ENCODE data around the gene PDLIM3.

Gene PDLIM3

DNA sequence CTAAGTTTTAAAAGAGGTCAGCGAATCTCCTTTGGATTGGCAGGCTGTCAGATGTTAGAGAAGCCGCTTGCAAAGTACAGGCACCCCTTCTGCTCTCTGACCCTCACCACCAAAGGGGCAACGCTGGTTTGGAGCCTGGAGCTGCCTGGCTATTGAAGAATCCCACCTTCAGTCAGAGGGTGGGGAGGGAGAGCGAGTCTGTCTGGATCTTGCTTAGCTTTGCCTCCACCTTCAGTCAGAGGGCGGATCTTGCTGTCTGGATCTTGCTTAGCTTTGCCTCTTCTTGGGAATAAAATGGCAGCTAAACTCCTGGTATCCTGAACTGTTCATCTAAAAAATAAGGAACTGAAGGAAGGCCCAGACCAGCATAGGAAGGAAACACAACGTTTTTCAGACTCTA is 71.1 kb downstream of the PDLIM3 start:
- Mint-ChIP-seq H3K27me3 (ENCODE audit: low read depth) (peaks cover 29% of the 10 kb centered on the region), H3K4me1 (peaks cover 9% of the 10 kb centered on the region), H3K36me3 (ENCODE audit: low read depth) (no peaks in the 10 kb centered on the region), H3K27ac (no peak overlapping the region), H3K9me3 (no peaks in the 10 kb centered on the region), H3K4me3 (no peak overlapping the region)
- TF ChIP-seq, protein P1, sequence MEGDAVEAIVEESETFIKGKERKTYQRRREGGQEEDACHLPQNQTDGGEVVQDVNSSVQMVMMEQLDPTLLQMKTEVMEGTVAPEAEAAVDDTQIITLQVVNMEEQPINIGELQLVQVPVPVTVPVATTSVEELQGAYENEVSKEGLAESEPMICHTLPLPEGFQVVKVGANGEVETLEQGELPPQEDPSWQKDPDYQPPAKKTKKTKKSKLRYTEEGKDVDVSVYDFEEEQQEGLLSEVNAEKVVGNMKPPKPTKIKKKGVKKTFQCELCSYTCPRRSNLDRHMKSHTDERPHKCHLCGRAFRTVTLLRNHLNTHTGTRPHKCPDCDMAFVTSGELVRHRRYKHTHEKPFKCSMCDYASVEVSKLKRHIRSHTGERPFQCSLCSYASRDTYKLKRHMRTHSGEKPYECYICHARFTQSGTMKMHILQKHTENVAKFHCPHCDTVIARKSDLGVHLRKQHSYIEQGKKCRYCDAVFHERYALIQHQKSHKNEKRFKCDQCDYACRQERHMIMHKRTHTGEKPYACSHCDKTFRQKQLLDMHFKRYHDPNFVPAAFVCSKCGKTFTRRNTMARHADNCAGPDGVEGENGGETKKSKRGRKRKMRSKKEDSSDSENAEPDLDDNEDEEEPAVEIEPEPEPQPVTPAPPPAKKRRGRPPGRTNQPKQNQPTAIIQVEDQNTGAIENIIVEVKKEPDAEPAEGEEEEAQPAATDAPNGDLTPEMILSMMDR (IDR thresholded peaks at IDR 0.05; ENCODE audit: unreplicated experiment in 3 of 3), result no peak

DNA sequence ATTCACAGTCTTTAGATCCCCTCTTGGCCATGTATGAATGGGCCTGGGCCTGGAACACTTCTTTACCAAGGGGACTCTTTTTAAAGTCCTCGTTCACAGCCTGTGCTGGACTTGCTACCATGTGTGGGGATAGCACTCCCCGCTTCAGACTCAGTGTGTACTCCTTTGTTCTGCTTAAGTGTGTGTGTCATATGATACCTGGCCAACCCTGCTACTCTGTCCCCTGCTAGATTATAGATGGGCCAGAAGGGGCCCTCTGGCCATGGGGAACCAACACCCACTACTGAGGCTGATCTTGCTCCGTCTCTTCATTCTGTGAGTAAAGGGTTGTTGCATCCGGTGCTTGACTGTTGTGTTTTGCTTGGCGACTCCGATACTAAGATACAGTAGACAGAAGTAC is 71.8 kb downstream of the PDLIM3 start:
- Mint-ChIP-seq H3K9me3 (no peaks in the 10 kb centered on the region), H3K4me3 (no peak overlapping the region), H3K27me3 (ENCODE audit: low read depth) (peaks cover 24% of the 10 kb centered on the region), H3K4me1 (peaks cover 9% of the 10 kb centered on the region), H3K36me3 (ENCODE audit: low read depth) (no peaks in the 10 kb centered on the region), H3K27ac (no peak overlapping the region)
- TF ChIP-seq, protein P1 (IDR thresholded peaks at IDR 0.05; ENCODE audit: unreplicated experiment in 3 of 3), result no peak

DNA sequence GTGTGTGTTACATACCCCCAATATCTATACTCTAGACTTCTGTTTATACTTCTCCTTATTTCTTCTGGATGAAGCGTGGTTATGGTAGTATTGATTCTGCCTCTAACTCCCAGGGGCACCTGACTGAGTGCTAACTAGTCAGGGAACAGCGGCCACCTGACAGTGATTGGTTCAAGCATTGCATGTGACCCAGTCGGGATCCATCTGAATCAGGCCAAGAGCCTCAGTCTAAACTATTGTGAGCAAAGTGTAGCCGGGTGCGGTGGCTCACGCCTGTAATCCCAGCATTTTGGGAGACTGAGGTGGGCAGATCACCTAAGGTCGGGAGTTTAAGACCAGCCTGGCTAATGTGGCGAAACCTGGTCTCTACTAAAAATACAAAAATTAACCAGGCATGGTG is 73.7 kb downstream of the PDLIM3 start:
- TF ChIP-seq, protein P1 (IDR thresholded peaks at IDR 0.05; ENCODE audit: unreplicated experiment in 3 of 3), result no peak
- Mint-ChIP-seq H3K9me3 (no peaks in the 10 kb centered on the region), H3K27ac (no peak overlapping the region), H3K36me3 (ENCODE audit: low read depth) (no peaks in the 10 kb centered on the region), H3K4me3 (no peak overlapping the region), H3K27me3 (ENCODE audit: low read depth) (peaks cover 8% of the 10 kb centered on the region), H3K4me1 (peaks cover 9% of the 10 kb centered on the region)

DNA sequence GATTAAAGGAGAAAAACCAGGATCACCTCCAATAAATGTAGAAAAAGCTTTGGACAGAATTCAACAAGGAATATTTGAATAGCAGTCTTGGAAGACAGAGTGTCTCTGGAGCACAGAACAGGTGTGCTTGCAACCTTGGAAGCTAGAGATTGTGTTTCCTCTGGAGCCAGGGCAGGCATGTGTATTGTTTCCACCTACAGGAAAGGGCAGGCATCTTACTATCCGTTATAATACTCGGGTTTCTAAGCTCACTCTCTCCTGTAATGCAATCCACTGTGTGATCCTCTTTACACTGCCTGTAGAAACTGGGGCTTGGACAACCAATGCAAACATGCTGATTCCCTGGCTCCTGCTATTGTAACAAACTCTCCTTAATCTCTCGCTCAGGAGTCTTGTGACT is 78.2 kb downstream of the PDLIM3 start:
- Mint-ChIP-seq H3K4me3 (no peak overlapping the region), H3K27me3 (ENCODE audit: low read depth) (peaks cover 4% of the 10 kb centered on the region), H3K27ac (no peak overlapping the region), H3K4me1 (no peaks in the 10 kb centered on the region), H3K9me3 (no peaks in the 10 kb centered on the region), H3K36me3 (ENCODE audit: low read depth) (no peaks in the 10 kb centered on the region)
- TF ChIP-seq, protein P1 (IDR thresholded peaks at IDR 0.05; ENCODE audit: unreplicated experiment in 3 of 3), result no peak

DNA sequence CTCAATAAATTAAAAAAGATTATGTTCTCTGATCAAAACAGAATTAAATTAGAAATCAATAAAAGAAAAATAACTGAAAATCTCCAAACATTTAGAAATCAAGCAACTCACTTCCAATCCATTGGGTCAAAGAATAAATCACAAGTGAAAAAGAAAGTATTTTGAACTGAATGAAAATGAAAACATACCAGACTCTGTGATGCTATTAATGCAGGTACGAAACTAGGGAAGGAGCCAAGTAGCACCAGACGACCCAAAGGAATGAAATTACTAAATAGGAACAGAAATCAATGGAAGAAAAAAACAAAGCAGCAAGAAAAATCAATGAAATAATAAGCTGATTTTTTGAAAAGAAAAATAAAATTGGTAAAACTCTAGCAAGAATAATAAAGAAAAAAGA is 79.2 kb downstream of the PDLIM3 start:
- Mint-ChIP-seq H3K9me3 (no peaks in the 10 kb centered on the region), H3K27me3 (ENCODE audit: low read depth) (peaks cover 4% of the 10 kb centered on the region), H3K27ac (no peak overlapping the region), H3K4me3 (no peak overlapping the region), H3K4me1 (no peaks in the 10 kb centered on the region), H3K36me3 (ENCODE audit: low read depth) (no peaks in the 10 kb centered on the region)
- TF ChIP-seq, protein P1 (IDR thresholded peaks at IDR 0.05; ENCODE audit: unreplicated experiment in 3 of 3), result no peak
